Measurements from ENCODE around the gene PDE2A. TPM values are rescaled to one million over a fixed set of nuclear protein-coding genes. Genes with fewer than 3 reads are reported as not detected.
A peak's percentile ranks its signal among the peaks of the same experiment; 100 is the strongest.

PDE2A gene
- total RNA-seq, 1 donor from 2014 or later, result 403 TPM

- Histone ChIP-seq H3K36me3 (no peaks in the 10 kb centered on the region), H3K9me3 (no peaks in the 10 kb centered on the region), H3K27ac (no peak overlapping the region), H3K27me3 (no peaks in the 10 kb centered on the region), H3K4me3 (no peak overlapping the region), H3K4me1 (no peaks in the 10 kb centered on the region)
- no peak for TF ChIP-seq CTCF (IDR thresholded peaks at IDR 0.05)
- DNase-seq (ENCODE audit: low spot score in 2 of 2), result no peak
- intact Hi-C loops (cut with DNase I), result no loop called here
Measured at GRCh38 chr11:72614381-72614780, 59.8 kb downstream of the PDE2A start.

- H3K4me3 ChIP-seq, result no peak overlapping the region
- TF ChIP-seq CTCF (IDR thresholded peaks at IDR 0.05), result no peak
- no peaks in the 10 kb centered on the region for H3K36me3 ChIP-seq
- DNase-seq (ENCODE audit: low spot score in 2 of 2), result peak in 1 of 2 donors; percentile 33
- intact Hi-C loops (cut with DNase I), result no loop called here
- H3K27me3 ChIP-seq, result no peaks in the 10 kb centered on the region
- H3K9me3 ChIP-seq, result no peaks in the 10 kb centered on the region
- H3K27ac ChIP-seq, result no peak overlapping the region
- no peaks in the 10 kb centered on the region for H3K4me1 ChIP-seq
Measured at GRCh38 chr11:72613977-72614376, 60.2 kb downstream of the PDE2A start.

GRCh38 chr11:72613450-72613849, 60.8 kb downstream of the PDE2A start:
- Histone ChIP-seq H3K9me3 (no peaks in the 10 kb centered on the region), H3K27me3 (no peaks in the 10 kb centered on the region), H3K4me3 (no peak overlapping the region), H3K27ac (no peak overlapping the region), H3K36me3 (no peaks in the 10 kb centered on the region), H3K4me1 (no peaks in the 10 kb centered on the region)
- no peak for TF ChIP-seq CTCF (IDR thresholded peaks at IDR 0.05)
- intact Hi-C loops (cut with DNase I), result no loop called here
- DNase-seq (ENCODE audit: low spot score in 2 of 2), result no peak

GRCh38 chr11:72609476-72609875, 64.7 kb downstream of the PDE2A start:
- TF ChIP-seq CTCF (IDR thresholded peaks at IDR 0.05), result no peak
- no peak overlapping the region for H3K27ac ChIP-seq
- DNase-seq (ENCODE audit: low spot score in 2 of 2), result no peak
- intact Hi-C loops (cut with DNase I), result no loop called here
- no peak overlapping the region for H3K4me3 ChIP-seq
- H3K4me1 ChIP-seq, result peaks cover 0 to 9% of the 10 kb centered on the region in 2 donors
- no peaks in the 10 kb centered on the region for H3K36me3 ChIP-seq
- no peaks in the 10 kb centered on the region for H3K27me3 ChIP-seq
- H3K9me3 ChIP-seq, result no peaks in the 10 kb centered on the region

- no peaks in the 10 kb centered on the region for H3K9me3 ChIP-seq
- H3K27ac ChIP-seq, result no peak overlapping the region
- peak in 1 of 3 experiments; percentile 34 for TF ChIP-seq CTCF (IDR thresholded peaks at IDR 0.05)
- H3K4me1 ChIP-seq, result peaks cover 0 to 9% of the 10 kb centered on the region in 2 donors
- intact Hi-C loops (cut with DNase I), result no loop called here
- DNase-seq (ENCODE audit: low spot score in 2 of 2), result no peak
- H3K27me3 ChIP-seq, result no peaks in the 10 kb centered on the region
- H3K36me3 ChIP-seq, result no peaks in the 10 kb centered on the region
- H3K4me3 ChIP-seq, result no peak overlapping the region
Measured at GRCh38 chr11:72609045-72609444, 65.2 kb downstream of the PDE2A start.

- no peaks in the 10 kb centered on the region for H3K9me3 ChIP-seq
- intact Hi-C loops (cut with DNase I), result no loop called here
Measured at GRCh38 chr11:72607496-72607895, 66.7 kb downstream of the PDE2A start.

More at GRCh38 chr11:72607496-72607895, 66.7 kb downstream of the PDE2A start:
- no peaks in the 10 kb centered on the region for H3K36me3 ChIP-seq
- no peak overlapping the region for H3K27ac ChIP-seq
- peaks cover 0 to 9% of the 10 kb centered on the region in 2 donors for H3K4me1 ChIP-seq
- TF ChIP-seq CTCF (IDR thresholded peaks at IDR 0.05), result no peak
- H3K4me3 ChIP-seq, result no peak overlapping the region
- no peaks in the 10 kb centered on the region for H3K27me3 ChIP-seq
- DNase-seq (ENCODE audit: low spot score in 2 of 2), result no peak
